Measurements from ENCODE around the gene ERICH4. TPM values are rescaled to one million over a fixed set of nuclear protein-coding genes. Genes with fewer than 3 reads are reported as not detected.

ERICH4 gene
- total and polyA plus RNA-seq, 2 of the 8 experiments (the other 6 are each of a cell fraction or from before 2014, with no cell fraction given), result not detected

DNA sequence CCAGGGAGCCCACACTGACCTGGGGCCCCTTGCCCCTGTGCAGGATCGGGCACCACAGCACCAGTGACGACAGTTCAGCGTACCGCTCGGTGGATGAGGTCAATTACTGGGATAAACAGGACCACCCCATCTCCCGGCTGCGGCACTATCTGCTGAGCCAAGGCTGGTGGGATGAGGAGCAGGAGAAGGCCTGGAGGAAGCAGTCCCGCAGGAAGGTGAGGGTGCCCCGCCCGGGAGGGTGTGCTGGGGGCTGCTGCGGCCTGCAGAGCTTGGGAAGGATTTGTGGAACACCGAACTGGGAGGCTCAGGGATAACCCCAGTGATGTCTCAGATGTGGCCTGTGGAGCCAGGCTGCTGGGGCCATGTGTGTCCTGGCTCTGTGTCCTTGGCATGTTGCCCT, 20.0 kb upstream of the ERICH4 start:
- Histone ChIP-seq H3K27ac (ENCODE audit: low read depth, low read length) (no peak overlapping the region), H3K56ac (replicated peaks; ENCODE audit: insufficient read length, low read depth, low read length) (no peak overlapping the region), H3K4ac (replicated peaks; ENCODE audit: insufficient read length, low read depth, low read length) (no peak overlapping the region), H3K4me3 (ENCODE audit: extremely low read depth in 1 of 4, insufficient read depth in 2 of 4, low read depth in 3 of 4, low read length in 4 of 4) (no peak overlapping the region), H3K4me2 (ENCODE audit: insufficient read depth in 1 of 2, low read depth in 2 of 2, low read length in 2 of 2) (no peak overlapping the region), H3K9me3 (ENCODE audit: insufficient read depth in 2 of 2, low read depth in 1 of 2, low read length in 1 of 2) (no peaks in the 10 kb centered on the region), H2AK5ac (ENCODE audit: low read depth, low read length) (no peak overlapping the region), H3K23me2 (ENCODE audit: low read depth, low read length) (peaks cover 9% of the 10 kb centered on the region), H3K18ac (ENCODE audit: extremely low read depth, low read length) (no peak overlapping the region), H2BK15ac (ENCODE audit: low read length) (no peak overlapping the region), H2BK12ac (ENCODE audit: low read depth, low read length) (no peak overlapping the region), H2AFZ (ENCODE audit: low read length) (no peak overlapping the region), H4K91ac (replicated peaks; ENCODE audit: insufficient read length, low read length) (no peak overlapping the region), H3K36me3 (ENCODE audit: control insufficient read depth in 2 of 4, insufficient read depth in 4 of 4, low read length in 3 of 4) (peaks cover 0 to 10% (median 2%) of the 10 kb centered on the region in 4 experiments; a peak in 6 of 8 replicates), H3K79me2 (ENCODE audit: control insufficient read depth in 1 of 2, insufficient read depth in 2 of 2, low read length in 2 of 2) (no peaks in the 10 kb centered on the region), H2BK120ac (replicated peaks; ENCODE audit: low read depth, low read length) (no peak overlapping the region), H2BK5ac (ENCODE audit: low read depth, low read length) (no peak overlapping the region), H3K79me1 (ENCODE audit: low read depth, low read length) (no peaks in the 10 kb centered on the region), H3K9ac (replicated peaks in 1 of 4; ENCODE audit: extremely low read depth in 1 of 4, low read depth in 3 of 4, low read length in 3 of 4) (no peak overlapping the region), H3K4me1 (replicated peaks in 1 of 4; ENCODE audit: control insufficient read depth in 3 of 4, insufficient read depth in 4 of 4, low read length in 3 of 4) (peaks cover 0 to 12% (median under 1%) of the 10 kb centered on the region in 4 experiments; a peak in 4 of 7 replicates), H3K27me3 (replicated peaks in 1 of 4; ENCODE audit: control insufficient read depth in 3 of 4, extremely low read depth in 1 of 4, insufficient read depth in 3 of 4, low read length in 3 of 4) (no peaks in the 10 kb centered on the region), H2BK20ac (ENCODE audit: low read length) (no peak overlapping the region), H3K23ac (ENCODE audit: insufficient read length) (no peak overlapping the region), H3K14ac (ENCODE audit: insufficient read length) (no peak overlapping the region), H4K5ac (ENCODE audit: insufficient read length, low read depth, low read length) (no peak overlapping the region), H4K8ac (ENCODE audit: extremely low read depth, insufficient read depth, low read length) (no peak overlapping the region), H4K20me1 (replicated peaks in 1 of 2; ENCODE audit: control insufficient read depth in 1 of 2, insufficient read depth in 2 of 2, low read length in 2 of 2) (no peaks in the 10 kb centered on the region)
- ChIA-PET CTCF (ENCODE audit: partially characterized antibody) (interaction anchor here (1.2 kb wide), 1 partner anchor 141 kb away, joined by 3 read pairs; no protein-coding TSS in a partner anchor), POLR2A (ENCODE audit: partially characterized antibody) (no interaction called here)
- WGBS, 2 experiments (ENCODE audit: extremely low coverage in 1 of 2, insufficient coverage in 1 of 2, insufficient read length in 1 of 2, insufficient replicate concordance in 2 of 2, low coverage in 1 of 2, low lambda C conversion rate in 2 of 2, missing lambda C conversion rate in 1 of 2), result 95% methylated on average over 12 of the region's 12 CpGs; no CpG with 5 or more reads in 1 of the 2 experiments
- DNase-seq (ENCODE audit: low read depth in 1 of 2, low spot score in 2 of 2) (no peak), FAIRE-seq (no peak)
- TF ChIP-seq CBX8 (IDR thresholded peaks at IDR 0.05; ENCODE audit: borderline replicate concordance, low read depth, low read length) (no peak), SRF (IDR thresholded peaks at IDR 0.05; ENCODE audit: low read depth, low read length) (no peak), SIN3A (conservative IDR thresholded peaks at IDR 0.05 in 1 of 2, IDR thresholded peaks at IDR 0.05 in 1 of 2; ENCODE audit: low read depth in 1 of 2, low read length in 2 of 2) (no peak), SP1 (IDR thresholded peaks at IDR 0.05; ENCODE audit: low read depth, low read length) (no peak), SP2 (IDR thresholded peaks at IDR 0.05; ENCODE audit: low read length) (no peak), JUND (IDR thresholded peaks at IDR 0.05; ENCODE audit: low read length) (no peak), TAF7 (optimal IDR thresholded peaks at IDR 0.05; ENCODE audit: borderline replicate concordance, low read depth, low read length) (no peak), SUZ12 (IDR thresholded peaks at IDR 0.05; ENCODE audit: low read length) (no peak), CEBPB (IDR thresholded peaks at IDR 0.05; ENCODE audit: low read depth, low read length) (no peak), CHD2 (IDR thresholded peaks at IDR 0.05; ENCODE audit: low read length) (no peak), RAD21 (IDR thresholded peaks at IDR 0.05 in 1 of 2, conservative IDR thresholded peaks at IDR 0.05 in 1 of 2; ENCODE audit: low read depth in 2 of 2, low read length in 2 of 2) (no peak), KDM1A (IDR thresholded peaks at IDR 0.05; ENCODE audit: borderline replicate concordance, low read length) (no peak), SIX5 (IDR thresholded peaks at IDR 0.05; ENCODE audit: low read depth, low read length) (no peak), GABPA (IDR thresholded peaks at IDR 0.05; ENCODE audit: borderline replicate concordance, insufficient read depth, low read length) (no peak)
- TF ChIP-seq, protein P1, sequence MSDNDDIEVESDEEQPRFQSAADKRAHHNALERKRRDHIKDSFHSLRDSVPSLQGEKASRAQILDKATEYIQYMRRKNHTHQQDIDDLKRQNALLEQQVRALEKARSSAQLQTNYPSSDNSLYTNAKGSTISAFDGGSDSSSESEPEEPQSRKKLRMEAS (IDR thresholded peaks at IDR 0.05), result no peak
